Stimulated activated CD8-positive, alpha-beta memory T cell treated with anti-CD3 and anti-CD28 coated beads, Interleukin-7, amount 100 ng/mL, for 1 hour (primary cell): ENCODE measurements around the gene OR8K1.

Experiments used
- DNase-seq, 2 donors: peaks; one replicate each; pipeline ENCODE4 v3.0.0-alpha.2; 2020; ENCODE audit warnings: low read depth in 2 of 2

The OR8K1 gene

DNA sequence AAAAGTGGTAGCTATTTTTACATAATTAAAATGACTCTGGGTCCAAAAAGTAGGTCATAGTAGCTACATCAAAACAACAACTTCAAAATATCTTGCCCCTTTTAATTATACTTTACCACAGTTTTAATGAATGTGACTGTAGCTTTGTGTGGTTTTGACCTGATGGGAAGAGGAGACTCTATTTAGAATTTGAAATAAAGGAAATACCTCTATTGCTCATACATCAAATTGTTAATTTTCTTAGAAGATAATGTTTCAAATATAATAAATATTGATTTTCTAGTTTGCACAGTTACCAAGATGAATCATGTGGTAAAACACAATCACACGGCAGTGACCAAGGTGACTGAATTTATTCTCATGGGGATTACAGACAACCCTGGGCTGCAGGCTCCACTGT is at the start of gene OR8K1:
Gene OR8K1, plus strand, starts transcription at position 301 of the 400 bp plus-strand sequence. Its CDS starts 0 bp downstream, at position 301.
- no peak for DNase-seq

DNA sequence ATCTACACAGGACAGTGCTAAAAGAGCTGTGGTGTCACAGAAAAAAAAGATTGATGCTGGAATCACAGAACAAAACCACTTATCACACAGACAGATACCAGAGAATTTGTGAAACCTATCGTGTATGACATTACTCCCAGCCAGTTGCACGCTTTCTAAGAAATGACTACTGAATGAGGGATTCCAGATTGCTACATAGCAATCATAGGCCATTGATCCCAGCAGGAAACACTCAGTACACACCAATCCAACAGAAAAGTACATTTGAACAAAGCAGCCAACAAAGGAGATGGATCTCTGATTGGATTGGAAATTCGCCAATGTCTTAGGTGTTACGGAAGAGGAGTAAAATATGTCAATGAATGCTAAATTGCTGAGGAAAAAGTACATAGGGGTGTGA is 48.9 kb upstream of the OR8K1 start:
- no peak for DNase-seq

DNA sequence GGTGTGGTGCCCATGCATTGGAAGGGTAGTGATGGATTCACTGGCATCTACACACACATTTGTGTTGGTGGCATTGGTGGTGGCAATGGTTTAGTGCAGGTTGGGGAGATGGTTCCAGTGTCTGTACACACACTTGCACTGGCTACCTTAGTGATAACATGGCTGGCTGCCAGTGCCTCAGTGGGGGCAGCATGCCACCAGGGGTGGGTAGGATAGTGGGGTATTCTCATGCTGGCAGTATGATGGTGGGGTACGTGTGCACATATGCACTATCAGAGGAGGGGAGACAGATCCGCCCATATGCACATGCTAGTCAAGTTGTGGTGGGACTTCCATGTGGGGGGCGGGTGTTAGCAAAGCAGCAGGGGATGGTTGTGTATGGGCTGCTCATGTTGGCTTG is 38.0 kb upstream of the OR8K1 start:
- DNase-seq: no peak

DNA sequence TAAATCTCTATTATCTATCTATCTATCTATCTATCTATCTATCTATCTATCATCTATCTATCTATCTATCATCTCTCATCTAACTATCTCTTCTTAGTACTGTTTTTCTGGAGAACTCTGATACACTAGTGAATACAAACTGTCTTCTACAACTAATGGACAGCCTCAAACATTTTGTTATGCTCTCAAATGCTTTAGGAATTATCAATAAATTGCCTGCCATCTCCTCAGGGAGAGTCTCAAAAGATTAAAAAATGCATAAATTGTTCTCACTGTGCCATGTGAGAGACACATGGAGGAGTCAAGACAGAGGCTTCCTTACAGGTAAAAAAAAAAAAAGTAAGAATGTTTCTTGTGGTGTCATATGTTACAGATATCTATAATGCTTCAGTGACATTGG is 31.0 kb upstream of the OR8K1 start, which contains the start of gene OR8K3:
Gene OR8K3, plus strand, starts transcription at position 301 of the 400 bp plus-strand sequence. CDS start 3,163 bp downstream, outside the sequence.
- no peak for DNase-seq

DNA sequence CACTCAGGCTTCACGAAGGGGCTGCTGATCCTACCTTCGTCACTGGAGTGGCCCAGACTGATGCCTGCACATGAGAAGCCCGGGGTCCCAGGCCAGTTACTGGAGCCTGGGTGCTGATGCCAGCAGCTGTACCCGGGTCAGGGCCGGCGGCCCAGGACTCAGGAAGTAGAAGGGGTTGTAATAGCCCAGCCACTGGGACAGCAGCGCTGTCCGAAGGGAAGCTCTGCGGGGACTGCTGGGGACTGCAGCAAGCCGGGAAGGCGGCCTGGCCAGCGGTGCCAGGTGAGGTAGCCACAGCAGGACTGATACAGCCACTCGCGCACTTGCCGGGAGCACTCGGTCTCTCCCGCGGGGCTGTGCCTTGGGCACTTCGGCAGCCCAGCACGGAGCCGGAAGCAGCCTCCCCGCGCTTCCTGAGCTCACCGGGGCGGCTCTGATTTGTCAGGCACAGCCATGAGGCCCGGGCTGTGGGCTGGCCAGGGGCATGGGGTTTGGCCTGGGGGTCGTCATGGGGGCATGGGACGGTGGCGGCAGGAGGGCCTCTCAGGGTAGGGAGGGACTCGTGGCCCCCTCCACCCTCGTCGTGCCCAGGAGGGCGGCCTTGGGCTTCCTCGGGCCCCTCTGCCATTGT is 13.9 kb upstream of the OR8K1 start:
- no peak for DNase-seq

DNA sequence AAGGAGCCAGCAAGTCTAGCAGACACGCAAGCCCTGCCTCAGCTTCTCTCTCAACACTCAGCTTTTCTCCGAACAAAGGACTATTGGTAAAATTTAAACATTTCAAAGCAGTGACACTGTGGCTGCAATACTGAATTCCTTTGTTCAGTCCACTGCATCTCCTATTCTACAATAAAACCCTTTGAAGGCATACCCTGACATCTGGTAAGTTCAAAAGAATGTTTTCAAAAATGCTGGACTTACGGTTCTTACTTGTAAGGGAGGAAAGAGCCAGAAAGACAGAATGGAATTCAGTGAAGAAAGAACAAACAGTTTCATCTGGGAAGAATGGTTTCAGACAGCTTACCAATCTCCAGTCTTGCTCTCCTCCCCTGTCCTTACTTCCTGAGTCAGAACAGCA is 12.7 kb upstream of the OR8K1 start:
- no peak for DNase-seq

DNA sequence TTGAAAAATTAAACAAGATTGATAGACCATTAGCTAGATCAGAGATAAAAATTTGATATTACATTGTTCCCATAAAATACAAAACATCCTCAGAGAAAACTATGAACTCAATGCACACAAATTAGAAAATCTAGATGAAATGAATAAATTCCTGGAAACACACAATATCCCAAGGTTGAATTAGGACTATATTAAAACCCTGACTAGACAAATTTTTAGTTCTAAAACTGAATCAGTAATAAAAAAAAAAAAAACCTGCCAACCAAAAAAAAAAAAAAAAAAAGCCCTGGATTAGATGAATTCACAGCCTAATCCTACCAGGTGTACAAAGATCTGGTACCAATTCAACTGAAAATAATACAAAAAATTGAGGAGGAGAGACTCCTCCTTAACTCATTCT is 5.5 kb upstream of the OR8K1 start:
- no peak for DNase-seq

DNA sequence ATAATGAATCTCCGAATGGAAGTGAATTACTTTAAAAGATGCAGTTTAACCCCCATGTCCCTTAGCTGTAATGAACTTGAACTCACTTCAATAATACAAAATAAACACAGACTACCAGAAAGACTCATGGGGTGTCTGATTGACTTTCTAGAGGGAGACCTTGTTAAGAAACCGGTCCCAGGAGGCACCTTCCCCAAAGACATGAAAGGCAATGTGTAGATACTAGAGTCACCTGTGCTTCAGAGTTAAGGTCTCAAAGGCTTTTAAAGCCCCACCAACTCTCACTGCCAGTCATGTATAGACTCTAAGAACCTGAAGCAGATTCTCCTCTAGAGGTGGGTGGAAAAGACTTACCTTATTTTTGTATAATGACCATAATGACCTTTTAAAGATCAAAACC is 8.2 kb downstream of the OR8K1 start, which contains the start of gene OR8J1:
Gene OR8J1, plus strand, starts transcription at position 301 of the 400 bp plus-strand sequence. CDS start 5,956 bp downstream, outside the sequence.
- DNase-seq: no peak

DNA sequence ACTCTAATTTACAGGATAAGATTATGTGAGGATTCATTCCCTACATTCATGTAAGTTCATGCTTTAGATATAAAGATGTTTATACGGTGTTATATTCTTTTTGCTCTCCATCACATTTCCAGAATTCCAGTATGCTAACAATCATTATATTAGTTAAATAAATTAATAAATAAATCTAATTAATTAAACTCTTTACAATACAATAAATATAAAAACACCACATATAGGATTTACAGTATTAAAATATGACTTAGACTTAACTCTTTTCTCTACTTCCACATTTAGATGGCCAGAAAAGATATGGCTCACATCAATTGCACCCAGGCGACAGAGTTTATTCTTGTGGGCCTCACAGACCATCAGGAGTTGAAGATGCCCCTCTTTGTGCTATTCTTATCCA is 29.5 kb downstream of the OR8K1 start, which contains the start of gene OR8U1:
Gene OR8U1, plus strand, starts transcription at position 301 of the 400 bp plus-strand sequence. Its CDS starts 0 bp downstream, at position 301.
- no peak for DNase-seq

DNA sequence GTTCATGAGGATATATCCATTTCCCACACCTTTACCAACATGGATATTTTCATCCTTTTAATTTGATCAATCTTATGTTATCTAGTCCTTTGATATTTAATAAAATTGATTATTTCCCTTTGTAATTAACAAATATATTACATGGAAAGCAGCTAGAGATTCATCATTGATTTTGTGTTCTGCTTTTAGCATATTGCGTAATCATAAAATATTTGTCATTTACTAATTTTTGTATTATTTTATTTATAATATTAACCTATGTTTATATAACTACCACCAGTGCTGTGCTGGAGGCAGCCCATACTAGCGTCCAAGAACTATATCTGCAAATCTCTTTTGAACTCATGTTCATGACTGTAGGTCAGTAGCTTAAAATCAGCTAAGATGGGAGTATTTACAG is 34.3 kb downstream of the OR8K1 start:
- DNase-seq: no peak

DNA sequence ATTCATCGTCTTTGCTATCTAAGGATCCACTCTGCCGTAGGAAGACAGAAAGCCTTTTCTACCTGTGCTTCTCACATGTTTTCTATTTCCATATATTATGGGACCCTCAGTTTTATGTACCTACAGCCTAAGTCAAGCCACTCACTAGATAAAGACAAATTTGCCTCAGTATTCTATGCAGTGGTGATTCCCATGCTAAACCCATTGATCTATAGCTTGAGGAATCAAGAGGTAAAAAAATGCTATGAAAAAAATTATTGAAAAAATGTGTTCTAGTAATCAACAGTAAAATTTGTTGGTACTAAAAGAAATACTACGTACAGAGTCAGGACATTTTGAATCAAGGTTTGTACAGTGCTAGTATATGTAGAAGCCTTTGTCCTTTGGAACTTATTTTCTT is 48.5 kb downstream of the OR8K1 start:
- DNase-seq: no peak

DNA sequence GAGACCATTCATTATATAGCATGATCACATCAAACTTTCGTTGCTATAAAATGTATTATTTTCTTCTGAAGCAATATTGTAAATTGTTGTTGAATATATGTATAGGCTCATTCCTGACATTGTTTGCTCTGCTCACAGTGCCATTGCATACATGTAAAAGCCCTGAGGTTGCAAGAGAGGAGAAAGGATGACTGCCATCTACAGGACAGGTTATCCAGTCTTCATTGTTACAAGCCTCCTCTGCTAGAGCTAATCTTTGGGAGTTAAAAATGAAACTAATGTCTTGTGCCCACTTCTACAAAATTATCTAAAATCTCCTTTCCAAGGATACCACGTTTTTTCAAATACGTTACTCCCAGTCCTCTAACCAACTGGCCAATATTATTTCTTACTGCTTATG is 50.2 kb downstream of the OR8K1 start:
- DNase-seq: no peak
